Measurements from ENCODE around the gene MAP3K7.
A peak's percentile ranks its signal among the peaks of the same experiment; 100 is the strongest.

MAP3K7 gene

DNA sequence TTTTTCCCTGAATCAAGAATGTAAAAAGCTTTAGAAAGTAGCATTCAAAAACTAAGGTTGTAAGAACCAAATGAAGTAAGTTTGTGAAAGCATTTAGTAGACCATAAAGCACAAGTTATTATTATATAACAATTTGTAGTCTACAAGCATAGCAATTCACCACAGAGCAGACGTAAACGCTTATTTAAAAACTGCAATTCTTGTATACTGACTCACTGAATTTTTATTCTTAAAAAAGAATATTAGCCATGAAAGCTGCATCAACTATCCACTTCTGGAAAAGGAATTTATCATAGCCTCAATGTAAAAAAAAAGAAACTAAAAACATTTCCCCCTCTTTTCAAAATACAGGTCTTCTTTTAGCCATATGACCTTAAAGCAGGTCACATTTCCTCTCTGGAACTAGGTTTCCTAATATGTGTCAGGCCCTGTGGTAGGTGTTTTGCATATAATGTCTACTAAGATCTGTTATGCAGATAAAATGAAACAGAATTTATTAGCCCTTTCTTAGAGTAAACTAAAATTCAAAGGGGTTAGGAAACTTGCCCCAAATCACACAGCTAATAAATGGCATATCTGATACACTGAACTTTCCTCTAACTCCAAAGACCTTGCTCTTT lies 2.1 kb downstream of the MAP3K7 start:
- WGBS (ENCODE audit: extremely low coverage, insufficient coverage, low lambda C conversion rate): no CpG with 5 or more reads among the region's 2 CpGs
- Histone ChIP-seq H3K4me1 (ENCODE audit: control insufficient read depth, low read depth, low read length) (no peaks in the 10 kb centered on the region), H3K79me1 (ENCODE audit: low read length) (peaks cover 8% of the 10 kb centered on the region), H3K23ac (ENCODE audit: low read length) (no peak overlapping the region), H3K4me2 (ENCODE audit: low read length) (no peak overlapping the region), H4K8ac (ENCODE audit: low read depth, low read length) (no peak overlapping the region), H3K9ac (ENCODE audit: low read length) (no peak overlapping the region), H3K56ac (ENCODE audit: low read length) (no peak overlapping the region), H3K27me3 (ENCODE audit: insufficient read depth, low read length, poor library complexity) (no peaks in the 10 kb centered on the region), H3K4me3 (ENCODE audit: low read length) (no peak overlapping the region), H3K79me2 (ENCODE audit: control insufficient read depth, insufficient read depth, low read length) (peaks cover 33% of the 10 kb centered on the region), H3K36me3 (ENCODE audit: control insufficient read depth, insufficient read depth, low read length) (no peaks in the 10 kb centered on the region), H4K5ac (ENCODE audit: low read length) (no peak overlapping the region), H2BK120ac (ENCODE audit: low read depth, low read length) (no peak overlapping the region), H3K4ac (ENCODE audit: low read depth, low read length) (no peak overlapping the region), H2AK5ac (ENCODE audit: low read length) (no peak overlapping the region), H2BK15ac (replicated peaks; ENCODE audit: low read depth) (no peak overlapping the region), H3K27ac (ENCODE audit: low read depth, low read length) (no peak overlapping the region), H3K18ac (ENCODE audit: low read length) (no peak overlapping the region), H2BK5ac (ENCODE audit: low read length) (no peak overlapping the region)
- DNase-seq: peak; percentile 24

DNA sequence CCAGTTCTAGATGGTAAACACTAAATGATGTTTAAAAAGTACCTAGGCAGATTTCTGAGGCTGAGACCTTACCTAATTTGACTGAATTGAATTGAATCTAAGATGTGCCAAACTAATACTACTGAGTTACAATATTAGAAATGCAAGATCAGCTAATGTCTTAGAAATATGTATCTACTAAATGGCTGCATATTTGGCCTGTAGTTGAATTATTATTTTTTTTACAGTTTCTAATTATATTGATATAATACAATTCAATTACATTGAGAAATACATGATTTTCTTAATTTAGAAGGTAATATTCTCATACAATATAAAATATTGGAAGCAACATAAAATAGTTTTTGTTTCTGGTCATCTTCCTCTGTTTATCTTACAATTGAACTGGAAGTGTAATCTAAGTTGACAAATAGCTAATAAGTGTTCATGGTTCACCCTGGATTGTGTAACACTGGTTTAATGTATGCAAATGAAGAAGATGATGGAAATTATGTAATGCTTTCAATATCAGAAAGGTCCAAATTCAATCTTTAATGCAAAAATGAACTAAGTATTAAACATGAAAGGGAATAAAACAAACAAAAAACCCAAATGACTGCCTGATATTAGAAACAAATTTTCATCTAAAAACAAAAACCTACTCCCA lies 2.9 kb downstream of the MAP3K7 start:
- Histone ChIP-seq H3K23ac (ENCODE audit: low read length) (no peak overlapping the region), H4K8ac (ENCODE audit: low read depth, low read length) (no peak overlapping the region), H3K56ac (ENCODE audit: low read length) (no peak overlapping the region), H2BK15ac (replicated peaks; ENCODE audit: low read depth) (no peak overlapping the region), H3K79me1 (ENCODE audit: low read length) (peaks cover 11% of the 10 kb centered on the region), H3K27ac (ENCODE audit: low read depth, low read length) (no peak overlapping the region), H3K4ac (ENCODE audit: low read depth, low read length) (no peak overlapping the region), H3K4me1 (ENCODE audit: control insufficient read depth, low read depth, low read length) (no peaks in the 10 kb centered on the region), H3K18ac (ENCODE audit: low read length) (no peak overlapping the region), H2BK5ac (ENCODE audit: low read length) (no peak overlapping the region), H3K4me3 (ENCODE audit: low read length) (no peak overlapping the region), H4K5ac (ENCODE audit: low read length) (no peak overlapping the region), H2BK120ac (ENCODE audit: low read depth, low read length) (no peak overlapping the region), H3K9ac (ENCODE audit: low read length) (no peak overlapping the region), H2AK5ac (ENCODE audit: low read length) (no peak overlapping the region), H3K79me2 (ENCODE audit: control insufficient read depth, insufficient read depth, low read length) (peaks cover 33% of the 10 kb centered on the region), H3K36me3 (ENCODE audit: control insufficient read depth, insufficient read depth, low read length) (no peaks in the 10 kb centered on the region), H3K27me3 (ENCODE audit: insufficient read depth, low read length, poor library complexity) (no peaks in the 10 kb centered on the region), H3K4me2 (ENCODE audit: low read length) (no peak overlapping the region)
- DNase-seq: no peak

DNA sequence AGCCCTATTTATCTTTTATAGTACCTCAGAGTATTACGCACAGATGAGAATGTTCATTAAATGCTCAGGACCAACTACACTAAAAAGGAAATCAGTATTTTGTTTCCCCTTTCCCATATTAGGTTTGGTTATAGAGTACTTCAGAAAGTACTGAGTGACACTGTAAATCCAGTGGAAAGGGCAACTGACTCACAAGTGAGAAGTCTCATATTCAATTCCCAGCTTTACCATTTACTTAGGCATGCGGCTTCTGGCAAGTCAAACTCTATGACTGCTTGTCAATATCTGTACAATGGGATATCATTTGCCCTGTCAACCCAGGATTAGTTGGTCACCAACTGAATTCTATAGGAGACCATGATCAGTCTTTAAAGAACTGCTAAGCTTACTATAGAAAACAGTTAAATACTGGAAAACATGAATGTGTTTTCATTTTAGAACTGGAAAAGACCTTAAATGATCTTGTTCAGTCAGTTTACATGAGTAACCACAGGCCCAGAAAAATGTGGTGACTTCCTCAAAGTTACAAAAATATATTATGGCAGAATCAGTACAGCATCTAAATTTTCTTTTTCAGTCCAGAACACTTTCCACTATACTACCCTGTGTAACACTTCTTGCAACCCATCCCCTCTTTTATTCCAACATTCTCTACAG lies 3.6 kb downstream of the MAP3K7 start:
- no CpG with 5 or more reads among the region's 2 CpGs for WGBS (ENCODE audit: extremely low coverage, insufficient coverage, low lambda C conversion rate)
- peaks cover 11% of the 10 kb centered on the region for H3K79me1 ChIP-seq (ENCODE audit: low read length)
- no peaks in the 10 kb centered on the region for H3K4me1 ChIP-seq (ENCODE audit: control insufficient read depth, low read depth, low read length)

DNA sequence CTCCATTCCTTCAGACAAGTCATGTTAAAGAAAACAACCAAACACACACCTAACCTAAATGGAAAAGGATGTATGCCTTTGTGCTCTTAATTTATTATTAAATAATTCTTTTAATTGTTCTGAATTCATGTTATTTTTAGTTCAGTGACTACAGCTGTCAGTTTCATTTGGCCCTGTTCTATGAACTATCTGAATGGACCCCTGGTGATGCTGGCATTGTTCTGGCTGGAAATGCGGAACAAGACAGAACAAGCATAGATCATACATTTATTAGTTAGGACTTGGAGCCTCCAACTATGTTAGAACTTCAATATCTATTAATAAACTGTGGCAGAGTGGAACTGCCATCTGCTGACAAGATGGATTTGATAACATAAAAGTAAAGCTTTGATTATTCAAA lies 5.7 kb downstream of the MAP3K7 start:
- Histone ChIP-seq H2AK5ac (ENCODE audit: low read length) (no peak overlapping the region), H3K9ac (ENCODE audit: low read length) (no peak overlapping the region), H2BK120ac (ENCODE audit: low read depth, low read length) (no peak overlapping the region), H3K4me3 (ENCODE audit: low read length) (no peak overlapping the region), H3K27me3 (ENCODE audit: insufficient read depth, low read length, poor library complexity) (no peaks in the 10 kb centered on the region), H3K18ac (ENCODE audit: low read length) (no peak overlapping the region), H4K5ac (ENCODE audit: low read length) (no peak overlapping the region), H4K8ac (ENCODE audit: low read depth, low read length) (no peak overlapping the region), H3K4ac (ENCODE audit: low read depth, low read length) (no peak overlapping the region), H3K27ac (ENCODE audit: low read depth, low read length) (no peak overlapping the region), H2BK15ac (replicated peaks; ENCODE audit: low read depth) (no peak overlapping the region), H2BK5ac (ENCODE audit: low read length) (no peak overlapping the region), H3K36me3 (ENCODE audit: control insufficient read depth, insufficient read depth, low read length) (no peaks in the 10 kb centered on the region), H3K79me2 (ENCODE audit: control insufficient read depth, insufficient read depth, low read length) (peaks cover 32% of the 10 kb centered on the region), H3K23ac (ENCODE audit: low read length) (no peak overlapping the region), H3K4me2 (ENCODE audit: low read length) (no peak overlapping the region), H3K79me1 (ENCODE audit: low read length) (peaks cover 16% of the 10 kb centered on the region), H3K56ac (ENCODE audit: low read length) (no peak overlapping the region), H3K4me1 (ENCODE audit: control insufficient read depth, low read depth, low read length) (no peaks in the 10 kb centered on the region)
- no CpG with 5 or more reads among the region's 1 CpG for WGBS (ENCODE audit: extremely low coverage, insufficient coverage, low lambda C conversion rate)
- no peak for DNase-seq

More for the DNA sequence above, 3.6 kb downstream of the MAP3K7 start:
- Histone ChIP-seq H3K36me3 (ENCODE audit: control insufficient read depth, insufficient read depth, low read length) (no peaks in the 10 kb centered on the region), H3K27me3 (ENCODE audit: insufficient read depth, low read length, poor library complexity) (no peaks in the 10 kb centered on the region), H3K56ac (ENCODE audit: low read length) (no peak overlapping the region), H2BK5ac (ENCODE audit: low read length) (no peak overlapping the region), H3K79me2 (ENCODE audit: control insufficient read depth, insufficient read depth, low read length) (peaks cover 33% of the 10 kb centered on the region), H3K27ac (ENCODE audit: low read depth, low read length) (no peak overlapping the region), H3K4me2 (ENCODE audit: low read length) (no peak overlapping the region), H2BK15ac (replicated peaks; ENCODE audit: low read depth) (no peak overlapping the region), H3K23ac (ENCODE audit: low read length) (no peak overlapping the region), H3K4me3 (ENCODE audit: low read length) (no peak overlapping the region), H2BK120ac (ENCODE audit: low read depth, low read length) (no peak overlapping the region), H4K8ac (ENCODE audit: low read depth, low read length) (no peak overlapping the region), H2AK5ac (ENCODE audit: low read length) (no peak overlapping the region), H3K4ac (ENCODE audit: low read depth, low read length) (no peak overlapping the region), H3K18ac (ENCODE audit: low read length) (no peak overlapping the region), H4K5ac (ENCODE audit: low read length) (no peak overlapping the region), H3K9ac (ENCODE audit: low read length) (no peak overlapping the region)
- DNase-seq: no peak

- Histone ChIP-seq H3K79me2 (ENCODE audit: control insufficient read depth, insufficient read depth, low read length) (peaks cover 24% of the 10 kb centered on the region), H4K5ac (ENCODE audit: low read length) (no peak overlapping the region), H3K4me3 (ENCODE audit: low read length) (no peak overlapping the region), H3K4me2 (ENCODE audit: low read length) (no peak overlapping the region), H3K9ac (ENCODE audit: low read length) (no peak overlapping the region), H3K56ac (ENCODE audit: low read length) (no peak overlapping the region), H3K36me3 (ENCODE audit: control insufficient read depth, insufficient read depth, low read length) (no peaks in the 10 kb centered on the region), H3K4me1 (ENCODE audit: control insufficient read depth, low read depth, low read length) (no peaks in the 10 kb centered on the region), H3K23ac (ENCODE audit: low read length) (no peak overlapping the region), H2AK5ac (ENCODE audit: low read length) (no peak overlapping the region), H2BK15ac (replicated peaks; ENCODE audit: low read depth) (no peak overlapping the region), H3K79me1 (ENCODE audit: low read length) (peaks cover 16% of the 10 kb centered on the region), H2BK5ac (ENCODE audit: low read length) (no peak overlapping the region), H2BK120ac (ENCODE audit: low read depth, low read length) (no peak overlapping the region), H3K18ac (ENCODE audit: low read length) (no peak overlapping the region), H3K4ac (ENCODE audit: low read depth, low read length) (no peak overlapping the region), H3K27me3 (ENCODE audit: insufficient read depth, low read length, poor library complexity) (no peaks in the 10 kb centered on the region), H4K8ac (ENCODE audit: low read depth, low read length) (no peak overlapping the region), H3K27ac (ENCODE audit: low read depth, low read length) (no peak overlapping the region)
- no peak for DNase-seq
- WGBS (ENCODE audit: extremely low coverage, insufficient coverage, low lambda C conversion rate): no CpG with 5 or more reads among the region's 1 CpG
Observed at GRCh38 chr6:90578894-90579549, 7.8 kb downstream of the MAP3K7 start.

Data from mesendoderm (in vitro differentiated cells).